Caki2 (cell line): ENCODE measurements around the gene SUB1. TPM values are rescaled to one million over a fixed set of nuclear protein-coding genes. Genes with fewer than 3 reads are reported as not detected.
"Not testable (repeated sequence)": the region's sequence is repeated elsewhere in the genome, so short reads cannot be mapped to it uniquely, and the experiment has no call there.

ENCODE experiments used
- DNase-seq: peaks from one replicate; pipeline ENCODE4 v3.0.0-alpha.2; 2015; ENCODE audit warnings: low read depth
- in situ Hi-C: cut with HindIII; loops from 2 replicates; pipeline ENCODE4 v1.10.0; 2016; ENCODE audit warnings: low sequenced_read_pairs, low pct_unique_long_range_greater_than_20kb, mixed read lengths
- total RNA-seq: library from RNA; depleted of rRNA; stranded (reverse); fragments of >200 nt; shearing (Covaris generic); gene quantifications from 2 replicates; pipeline ENCODE4 v1.2.3, GENCODE V29; 2014; ENCODE audit warnings: low replicate concordance

SUB1 gene
- total RNA-seq, 1 experiment from 2014 or later: 326 TPM

DNA sequence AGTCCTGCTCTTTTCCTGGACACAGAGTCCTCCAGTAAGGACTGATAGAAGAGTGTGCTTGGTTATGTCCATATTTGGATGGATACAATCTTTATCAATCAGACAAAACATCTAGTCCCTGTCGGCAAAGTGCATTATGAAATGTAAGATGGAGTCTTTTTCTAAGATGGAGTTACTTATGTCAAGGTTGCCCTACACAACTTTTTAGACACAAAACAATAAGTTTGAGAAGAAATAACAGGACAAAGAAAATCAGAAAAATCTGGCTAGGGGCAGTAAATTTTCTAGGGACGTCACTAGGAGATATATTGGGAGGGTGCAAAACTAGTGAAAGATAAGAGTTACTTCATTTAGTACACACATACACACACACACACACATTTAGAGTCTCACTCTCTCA is 23.3 kb upstream of the SUB1 start:
- in situ Hi-C loops: no loop called here
- DNase-seq: no peak

DNA sequence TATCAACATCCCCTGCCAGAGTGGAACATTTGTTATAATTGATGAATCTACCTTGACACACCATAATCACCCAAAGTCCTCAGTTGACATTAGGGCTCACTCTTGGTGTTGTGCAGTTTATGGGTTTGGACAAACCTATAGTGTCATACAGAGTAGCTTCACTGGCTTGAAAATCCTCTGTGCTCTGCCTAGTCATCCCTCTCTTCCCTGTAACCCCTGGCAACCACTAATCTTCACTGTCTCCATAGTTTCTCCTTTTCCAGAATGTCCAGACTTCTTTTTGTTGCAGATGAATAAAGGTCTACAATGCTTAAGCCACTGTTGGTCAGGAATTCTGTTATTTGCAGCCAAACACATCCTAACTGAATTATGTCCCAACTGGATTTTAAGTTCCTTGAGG is 22.5 kb upstream of the SUB1 start:
- no peak for DNase-seq
- in situ Hi-C loops: no loop called here

DNA sequence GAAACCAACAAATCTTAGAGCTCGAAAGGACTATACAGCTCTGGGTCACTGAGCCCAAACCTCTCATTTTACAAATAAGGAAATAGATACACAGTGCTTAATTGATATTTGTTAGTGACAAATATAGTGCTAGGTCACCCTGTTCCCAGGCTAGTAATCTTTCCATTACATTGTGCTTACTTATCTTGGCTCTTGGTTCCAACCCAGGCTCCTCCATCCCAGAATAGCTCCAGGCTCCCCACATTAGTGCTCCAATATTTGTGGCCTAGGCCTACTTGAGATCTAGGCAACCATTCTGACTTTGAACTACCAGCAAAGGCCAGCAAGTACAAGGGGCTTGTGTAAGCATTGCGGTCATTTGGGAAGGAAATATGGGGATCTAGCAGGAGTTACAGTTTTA is 21.7 kb upstream of the SUB1 start:
- in situ Hi-C loops: no loop called here
- no peak for DNase-seq

DNA sequence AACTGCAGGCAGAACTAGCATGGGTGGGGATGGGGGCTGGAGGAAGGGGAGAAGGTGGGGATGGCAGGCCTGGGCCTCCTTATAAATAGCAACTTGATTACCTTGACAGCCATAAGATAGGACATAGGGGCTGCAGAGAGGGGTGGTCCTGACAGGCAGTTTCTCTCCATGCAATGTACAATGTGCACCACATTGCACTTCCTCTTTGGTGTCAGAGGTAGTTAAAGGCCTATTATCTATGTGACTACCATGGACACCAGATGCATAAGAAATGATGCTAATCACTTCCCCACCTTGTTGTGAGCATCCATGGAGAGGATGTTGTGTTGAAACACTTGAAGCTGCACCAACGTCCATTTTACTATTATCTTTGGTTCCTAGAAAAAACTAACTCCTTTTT is 20.2 kb upstream of the SUB1 start:
- in situ Hi-C loops: no loop called here

DNA sequence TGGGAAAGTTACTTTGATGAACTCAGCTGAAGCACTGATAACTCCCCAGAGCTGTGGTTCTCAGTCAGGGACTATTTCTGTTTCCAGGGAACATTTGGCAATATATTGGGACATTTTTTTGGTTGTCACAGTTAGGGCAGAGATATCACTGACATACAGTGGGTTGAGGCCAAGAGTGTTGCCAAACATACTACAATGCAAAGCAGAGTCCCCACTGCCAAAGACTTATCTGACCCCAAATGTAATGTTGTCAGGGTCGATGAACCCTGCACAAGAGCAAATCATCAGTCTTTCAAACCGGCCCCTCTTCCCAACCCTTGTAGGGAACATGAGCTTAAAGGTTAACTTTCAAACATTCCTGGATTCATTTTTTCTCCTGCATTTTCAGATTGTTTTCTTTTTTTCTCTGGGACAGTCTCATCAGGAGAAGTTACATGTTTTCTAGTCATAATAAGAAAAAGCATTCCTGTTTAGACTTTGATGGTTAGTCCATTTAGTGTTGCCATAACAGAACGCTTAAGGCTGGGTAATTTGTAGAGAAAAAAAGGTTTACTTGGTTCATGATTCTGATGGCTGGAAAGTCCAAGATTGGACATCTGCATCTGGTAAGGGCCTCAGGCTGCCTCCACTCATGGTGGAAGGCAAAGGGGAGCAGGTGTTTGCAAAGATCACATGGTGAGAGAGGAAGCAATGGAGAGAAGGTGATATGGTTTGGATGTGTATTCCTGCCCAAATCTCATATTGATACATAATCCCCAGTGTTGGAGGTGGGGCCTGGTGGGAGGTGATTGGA is 18.8 kb upstream of the SUB1 start:
- in situ Hi-C loops: no loop called here
- no peak for DNase-seq

More for the DNA sequence above, 20.2 kb upstream of the SUB1 start:
- DNase-seq: no peak

DNA sequence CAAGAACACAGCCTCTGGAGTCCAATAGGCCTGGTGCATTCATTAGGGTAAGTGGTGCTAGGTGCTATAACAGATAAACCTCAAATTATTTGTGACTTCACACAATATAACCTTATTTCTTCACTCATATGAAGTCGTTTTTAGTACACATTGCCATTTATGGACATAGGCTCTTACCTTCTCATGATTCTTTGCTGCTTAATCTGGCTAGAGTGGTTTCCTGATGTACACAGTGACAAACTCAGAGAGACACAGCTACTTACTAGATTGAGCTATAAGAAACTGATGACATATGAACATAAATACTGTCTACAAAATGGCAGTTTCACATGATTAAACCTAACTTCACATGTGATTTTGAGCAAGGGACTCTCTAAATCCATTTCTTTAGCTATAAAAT is 14.2 kb upstream of the SUB1 start:
- no peak for DNase-seq
- in situ Hi-C loops: no loop called here

DNA sequence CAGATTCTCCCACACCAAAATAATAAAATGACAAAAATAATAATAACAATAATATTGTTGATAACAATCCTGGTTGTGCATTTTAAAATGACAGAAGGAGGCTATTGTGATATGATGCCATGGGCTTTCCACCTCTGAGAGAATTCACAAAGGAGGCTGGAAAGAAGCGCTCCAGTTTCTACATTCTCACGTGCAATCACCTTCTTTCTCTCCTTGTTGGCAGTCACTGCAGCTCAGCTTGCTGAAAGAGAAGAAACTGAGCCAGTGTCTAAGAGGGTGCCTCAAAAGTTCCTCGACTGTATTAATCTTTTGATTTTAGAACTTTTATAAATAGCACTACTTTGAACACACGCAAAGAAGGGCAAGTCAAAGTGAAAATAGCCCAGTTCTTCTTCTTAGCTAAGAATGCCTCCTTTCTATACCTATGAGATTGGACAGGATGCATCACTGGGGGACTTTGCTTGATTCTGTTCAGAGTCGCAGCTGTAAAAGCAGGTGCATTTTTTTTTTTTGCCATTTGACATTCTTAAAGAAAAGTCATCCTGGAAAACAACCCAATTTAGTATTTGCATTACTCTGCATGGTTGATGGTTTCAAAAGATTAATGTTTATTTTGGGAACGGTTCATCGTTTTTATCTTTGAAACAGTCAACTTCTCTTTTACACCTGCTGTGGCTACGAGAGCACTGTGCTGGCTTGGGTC is 12.4 kb upstream of the SUB1 start:
- DNase-seq: no peak
- in situ Hi-C loops: no loop called here

DNA sequence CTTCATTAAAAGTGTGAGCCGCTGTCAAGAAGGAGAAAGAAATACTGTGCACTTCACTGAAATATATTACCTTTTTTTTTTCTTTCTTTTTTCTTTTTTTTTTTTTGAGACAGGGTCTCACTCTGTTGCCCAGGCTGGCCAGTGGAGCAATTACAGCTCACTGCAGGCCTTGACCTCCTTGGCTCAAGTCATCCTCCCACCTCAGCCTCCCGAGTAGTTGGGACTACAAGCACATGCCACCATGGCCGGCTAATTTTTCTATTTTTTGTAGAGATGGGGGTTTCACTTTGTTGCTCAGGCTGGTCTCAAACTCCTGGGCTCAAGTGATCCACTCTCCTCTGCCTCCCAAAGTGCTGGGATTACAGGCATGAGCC is 11.9 kb upstream of the SUB1 start:
- DNase-seq, in situ Hi-C loops: not testable (repeated sequence)

DNA sequence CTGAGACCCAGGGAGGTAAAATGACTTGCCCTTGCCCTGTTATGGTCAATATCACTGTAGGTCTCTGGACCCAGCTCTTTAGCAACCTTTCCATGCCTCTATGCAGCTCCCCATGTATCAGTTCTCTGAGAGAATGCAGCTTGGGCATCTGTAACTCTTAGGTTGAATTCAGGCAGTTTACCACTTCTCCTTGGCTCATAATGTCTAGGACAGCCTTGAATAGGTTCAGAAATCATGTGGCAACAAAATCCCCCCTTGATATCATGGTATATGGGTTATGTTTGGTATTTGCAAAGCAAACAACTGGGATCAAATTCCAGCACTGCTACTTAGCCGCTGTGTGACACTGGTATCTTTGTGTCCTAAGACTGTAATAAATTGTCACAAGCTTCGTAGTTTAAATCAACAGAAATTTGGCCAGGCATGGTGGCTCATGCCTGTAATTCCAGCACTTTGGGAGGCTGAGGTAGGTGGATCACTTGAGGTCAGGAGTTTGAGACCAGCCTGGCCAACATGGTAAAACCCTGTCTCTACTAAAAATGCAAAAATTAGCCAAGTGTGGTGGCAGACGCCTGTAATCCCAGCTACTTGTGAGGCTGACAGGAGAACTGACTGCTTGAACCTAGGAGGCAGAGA is 10.7 kb upstream of the SUB1 start:
- in situ Hi-C loops: no loop called here

DNA sequence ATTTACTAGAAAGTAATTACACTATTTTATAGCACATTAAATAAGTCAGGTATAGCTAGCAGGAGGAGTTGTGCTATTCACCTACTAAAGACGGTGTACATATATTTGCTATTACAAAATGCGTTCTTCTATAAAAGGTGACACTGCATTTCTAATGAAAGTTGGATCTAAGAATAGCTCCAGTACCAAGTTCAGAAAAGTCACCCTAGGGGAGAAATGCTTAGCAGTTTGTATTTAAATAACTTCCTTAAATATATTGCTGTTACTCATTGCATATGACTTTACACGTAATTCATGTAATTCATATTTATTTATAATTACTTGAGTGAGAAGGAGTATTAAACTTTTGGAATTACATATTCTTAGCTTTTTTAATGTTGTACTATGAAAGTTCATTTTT is 7.0 kb upstream of the SUB1 start:
- no peak for DNase-seq
- in situ Hi-C loops: no loop called here

More for the DNA sequence above, 10.7 kb upstream of the SUB1 start:
- no peak for DNase-seq

DNA sequence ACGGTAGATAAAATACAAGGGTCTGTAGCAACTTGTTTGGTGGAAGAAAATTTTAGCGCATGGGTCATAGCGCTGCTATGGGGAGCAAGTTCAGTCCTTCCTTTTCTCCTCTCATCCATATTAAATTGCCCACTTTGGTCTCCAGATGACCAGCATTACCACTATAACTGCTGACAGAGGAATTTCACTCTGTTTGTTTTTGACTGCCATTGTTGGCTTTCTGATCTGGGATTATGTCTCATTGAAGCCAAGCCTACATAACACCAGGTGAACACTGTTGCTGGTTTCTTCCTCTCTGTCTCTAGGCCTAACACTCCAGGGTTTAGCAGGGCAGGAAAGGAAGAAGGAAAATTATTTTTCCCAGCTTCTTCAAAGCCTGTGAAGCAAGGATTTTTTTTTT is 6.6 kb upstream of the SUB1 start:
- in situ Hi-C loops: no loop called here
- DNase-seq: no peak

DNA sequence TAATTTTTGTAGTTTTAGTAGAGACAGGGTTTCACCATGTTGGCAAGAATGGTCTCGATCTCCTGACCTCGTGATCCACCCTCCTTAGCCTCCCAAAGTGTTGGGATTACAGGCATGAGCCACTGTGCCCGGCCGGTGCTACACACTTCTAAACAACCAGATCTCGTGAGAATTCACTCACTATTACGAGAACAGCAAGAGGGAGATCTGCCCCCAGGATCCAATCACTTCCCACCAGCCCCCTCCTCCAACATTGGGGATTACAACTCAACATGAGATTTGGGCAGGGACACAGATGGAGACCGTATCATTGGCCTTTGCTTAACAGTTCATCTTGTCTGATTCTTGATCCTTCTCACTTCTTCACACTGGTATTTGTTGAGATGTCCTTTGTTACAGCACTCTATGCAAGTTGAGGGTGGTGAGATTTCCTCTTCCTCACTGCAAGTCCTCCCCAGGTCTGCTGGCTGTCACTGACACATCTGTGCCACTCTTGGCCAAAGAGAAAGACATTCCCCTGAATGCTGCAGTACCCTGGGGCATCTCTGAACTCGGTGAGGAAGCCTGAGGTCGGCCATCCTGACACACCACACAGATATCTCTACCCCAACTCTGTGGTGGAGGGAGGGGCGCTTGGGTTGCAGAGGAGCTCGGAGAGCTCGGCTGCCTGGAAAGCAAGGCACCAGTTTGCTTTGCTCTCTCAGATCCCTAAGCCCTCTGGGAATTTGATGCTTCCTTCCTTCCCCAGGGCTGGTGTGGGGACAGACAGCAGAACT is 4.2 kb upstream of the SUB1 start:
- in situ Hi-C loops: no loop called here
- no peak for DNase-seq

DNA sequence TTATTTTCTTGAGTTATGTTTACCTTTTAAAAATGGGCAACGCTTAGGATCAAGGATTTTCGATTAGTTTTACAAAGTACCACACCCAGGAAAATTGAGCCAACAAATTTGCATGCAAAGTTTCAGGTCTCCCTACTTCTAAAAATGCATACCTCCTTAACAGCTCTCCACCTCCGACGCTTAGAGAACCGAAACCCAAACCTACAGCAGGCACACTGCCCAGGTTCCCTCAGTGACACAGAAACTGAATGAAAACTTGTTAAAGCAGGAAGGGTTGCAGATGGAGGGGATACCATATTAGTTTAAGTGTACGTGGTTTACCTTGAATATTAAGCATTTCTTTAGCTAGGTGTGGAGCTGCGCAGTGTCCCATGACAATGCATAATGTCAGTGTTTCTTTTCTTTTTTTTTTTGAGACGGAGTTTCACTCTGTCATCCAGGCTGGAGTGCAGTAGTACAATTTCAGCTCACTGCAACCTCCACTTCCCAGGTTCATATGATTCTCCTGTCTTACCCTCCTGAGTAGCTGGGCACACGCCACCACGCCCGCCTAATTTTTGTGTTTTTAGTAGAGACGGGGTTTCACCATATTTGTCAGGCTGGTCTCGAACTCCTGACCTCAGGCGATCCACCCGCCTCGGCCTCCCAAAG is 1.6 kb upstream of the SUB1 start:
- DNase-seq: no peak
- in situ Hi-C loops: no loop called here

DNA sequence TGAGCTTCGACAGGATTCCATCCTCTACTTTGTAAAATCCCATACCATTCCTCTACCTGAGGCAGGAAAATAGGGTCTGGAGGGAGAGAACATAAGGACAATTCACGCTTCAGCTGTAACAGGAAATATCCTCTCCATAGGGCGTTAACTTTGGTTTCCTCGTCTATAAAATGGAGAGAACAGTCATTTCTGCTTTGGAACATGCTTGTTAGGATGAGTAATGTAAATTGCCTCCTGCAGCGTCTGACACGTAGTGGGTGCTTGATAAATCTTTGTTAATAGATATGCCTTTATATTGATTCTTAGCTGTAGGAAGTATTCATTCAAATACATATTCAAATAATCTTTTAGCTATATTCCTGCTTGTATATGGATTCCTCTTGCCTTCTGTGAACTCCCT is 711 bp upstream of the SUB1 start:
- DNase-seq: no peak
- in situ Hi-C loops: no loop called here

DNA sequence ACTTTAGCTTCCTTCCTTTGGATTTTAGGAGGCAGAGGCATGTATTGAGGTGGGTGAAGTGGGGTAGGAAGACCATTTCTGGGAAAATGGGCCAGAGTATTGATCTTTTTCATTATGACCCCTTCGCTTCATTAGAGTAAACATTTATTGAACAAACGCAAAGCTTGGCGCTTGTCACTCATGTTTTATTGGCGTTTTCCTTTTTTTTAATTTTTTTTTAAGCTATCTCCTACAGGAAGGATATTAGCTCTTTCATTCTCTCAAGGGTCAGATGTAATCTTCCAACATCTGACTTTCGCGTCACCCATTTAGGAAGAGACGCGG is 273 bp upstream of the SUB1 start:
- in situ Hi-C loops: no loop called here
- DNase-seq: no peak

DNA sequence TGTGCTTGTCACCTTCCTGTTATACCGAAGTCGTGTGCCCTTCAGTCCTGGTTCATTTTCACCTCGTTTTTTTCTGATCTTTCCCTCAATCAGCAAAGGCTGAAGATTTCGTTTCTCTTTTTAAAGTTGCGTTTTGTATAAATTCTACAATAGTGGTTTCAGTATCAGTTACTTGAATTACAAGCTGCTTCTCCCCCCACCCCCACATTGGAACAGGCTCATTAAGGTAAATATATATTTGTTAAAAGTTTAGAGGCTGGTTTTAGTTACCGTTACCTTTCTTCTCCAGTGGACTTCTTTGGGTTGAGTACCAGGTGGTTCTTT is 881 bp downstream of the SUB1 start:
- in situ Hi-C loops: no loop called here
- no peak for DNase-seq

DNA sequence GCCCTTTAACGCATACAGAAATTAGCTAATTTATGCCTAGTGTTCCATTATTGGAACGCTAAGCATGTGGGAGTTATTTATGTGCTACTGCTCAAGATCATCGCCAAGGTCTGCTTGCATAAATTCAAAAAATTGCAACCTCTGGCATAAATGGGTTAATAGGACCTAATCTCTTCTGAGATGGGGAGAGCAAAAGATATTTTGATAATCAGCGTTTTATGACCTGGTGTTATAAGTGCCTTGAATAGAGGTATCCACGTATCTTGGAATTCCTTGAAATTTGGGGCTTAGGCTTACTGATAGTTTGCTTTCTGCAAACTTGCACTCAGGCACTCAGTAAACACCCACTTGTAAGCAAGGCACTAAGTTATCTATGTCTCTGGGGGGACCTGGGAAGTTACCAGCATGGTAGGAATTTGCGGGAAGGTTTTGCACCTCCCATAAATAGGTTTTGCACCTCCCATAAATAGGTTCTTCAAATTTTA is 1.8 kb downstream of the SUB1 start:
- no peak for DNase-seq
- in situ Hi-C loops: no loop called here

DNA sequence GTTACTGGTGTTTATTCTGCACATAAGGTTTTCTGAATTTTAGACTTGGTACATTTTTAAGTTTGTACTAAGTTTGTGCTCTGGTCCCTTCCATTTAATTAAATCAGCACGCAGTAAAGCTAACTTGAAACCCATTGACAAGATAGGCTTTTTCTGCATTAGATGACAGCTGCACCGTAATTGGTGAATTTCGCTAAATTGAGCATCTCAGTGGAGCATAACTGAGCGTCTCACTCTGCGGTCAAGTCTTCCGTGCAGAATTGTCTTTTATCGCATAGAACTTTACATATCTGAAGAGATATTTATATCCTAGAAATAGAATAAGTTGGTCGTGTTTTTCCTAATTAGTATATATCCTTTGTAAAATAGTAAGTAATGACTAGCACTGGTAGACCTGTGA is 4.1 kb downstream of the SUB1 start:
- in situ Hi-C loops: no loop called here
- DNase-seq: no peak
